H1 (cell line): ENCODE measurements around the gene PCDHA7. TPM values are rescaled to one million over a fixed set of nuclear protein-coding genes. Genes with fewer than 3 reads are reported as not detected.

Experiments used
- BACH1 ChIP-seq: IDR thresholded peaks from 2 replicates; pipeline ENCODE4 v1.6.1; 2012; ENCODE audit warnings: low read length, improper control_type of control experiment
- CEBPB ChIP-seq: IDR thresholded peaks from 2 replicates; pipeline ENCODE4 v1.6.1; 2012; ENCODE audit warnings: low read depth, low read length
- CHD7 ChIP-seq: fragments of 300-600 bp; sonication (generic); IDR thresholded peaks from 2 replicates; pipeline ENCODE4 v1.7.1; 2012; ENCODE audit warnings: low read length, moderate library complexity, mild to moderate bottlenecking, inconsistent platforms; ENCODE audit not compliant: insufficient replicate concordance
- CTCF ChIP-seq, 3 experiments: IDR thresholded peaks; 1 replicate in 2 of 3; 2 replicates in 1 of 3; pipeline versions ENCODE4 v1.5.1 to v1.6.1; 2011; ENCODE audit warnings: low read length in 3 of 3, mild to moderate bottlenecking in 3 of 3, inconsistent platforms in 2 of 3, low read depth in 1 of 3, moderate library complexity in 1 of 3; ENCODE audit not compliant: insufficient read depth in 1 of 3; ENCODE audit errors: control extremely low read depth in 1 of 3
- FOSL1 ChIP-seq: IDR thresholded peaks from 2 replicates; pipeline ENCODE4 v1.6.1; 2011; ENCODE audit warnings: mild to moderate bottlenecking, low read depth, low read length, moderate library complexity; ENCODE audit not compliant: insufficient read depth
- POU5F1 ChIP-seq: IDR thresholded peaks from 2 replicates; pipeline ENCODE4 v1.6.1; 2011; ENCODE audit warnings: low read depth, mild to moderate bottlenecking, low read length, moderate library complexity
- RXRA ChIP-seq: IDR thresholded peaks from 2 replicates; pipeline ENCODE4 v1.6.1; 2011; ENCODE audit warnings: low read depth, mild to moderate bottlenecking, low read length, moderate library complexity; ENCODE audit not compliant: insufficient read depth
- YY1 ChIP-seq: IDR thresholded peaks from 2 replicates; pipeline ENCODE4 v1.6.1; 2011; ENCODE audit warnings: low read depth, mild to moderate bottlenecking, low read length
- polyA plus RNA-seq, 7 experiments: library from polyadenylated mRNA; depleted of rRNA in 3 of 7; stranded (reverse) in 5 of 7; unstranded in 2 of 7; fragments of >200 nt in 5 of 7; fragments of 200-250 nt in 2 of 7; gene quantifications; 1 replicate in 5 of 7; 2 replicates in 1 of 7; 4 replicates in 1 of 7; pipeline versions ENCODE4 v1.2.1 to v1.2.3, GENCODE V29; 2011 to 2013; ENCODE audit warnings: missing spikeins in 2 of 7, mixed read lengths in 2 of 7
- total RNA-seq: library from RNA; stranded (reverse); fragmentation: NEBNext Ultra II Directional; extraction: Animal tissue kit (Norgen Biotek cat#: 25700); gene quantifications from 2 replicates; pipeline ENCODE4 v1.2.1, GENCODE V29; 2021

The PCDHA7 gene
- total and polyA plus RNA-seq, 2 of the 8 experiments (the other 6 are each of a cell fraction or from before 2014, with no cell fraction given), result 0.86 to 1.6 TPM

GRCh38 chr5:140862441-140863295 lies 28.6 kb downstream of the PCDHA7 start (continued):
- TF ChIP-seq RXRA, result no peak
- TF ChIP-seq POU5F1, result no peak
- TF ChIP-seq CEBPB, result no peak
- no peak for TF ChIP-seq CHD7
- TF ChIP-seq FOSL1, result no peak
- TF ChIP-seq CTCF (IDR thresholded peaks at IDR 0.05; ENCODE audit: control extremely low read depth in 1 of 3, insufficient read depth in 1 of 3, low read depth in 1 of 3, low read length in 3 of 3), result no peak
- TF ChIP-seq BACH1, result no peak
- TF ChIP-seq YY1, result no peak
